Rectal smooth muscle tissue (tissue), 1 donor: Measurements from ENCODE around the gene NEGR1.

Experiments used
- H3K27ac ChIP-seq: one replicate; pipeline ENCODE4 v1.7.0; 2013; ENCODE audit warnings: low read depth, low read length, inconsistent platforms
- H3K27me3 ChIP-seq: one replicate; pipeline ENCODE4 v1.7.0; 2013; ENCODE audit warnings: low read length; ENCODE audit not compliant: control insufficient read depth, insufficient read depth
- H3K36me3 ChIP-seq: one replicate; pipeline ENCODE4 v1.7.0; 2013; ENCODE audit warnings: low read length; ENCODE audit not compliant: control insufficient read depth, insufficient read depth
- H3K4me1 ChIP-seq: one replicate; pipeline ENCODE4 v1.7.0; 2013; ENCODE audit warnings: low read length; ENCODE audit not compliant: control insufficient read depth, insufficient read depth
- H3K4me3 ChIP-seq: one replicate; pipeline ENCODE4 v1.7.0; 2013; ENCODE audit warnings: low read length
- H3K9ac ChIP-seq: one replicate; pipeline ENCODE4 v1.7.0; 2013; ENCODE audit warnings: low read length

The NEGR1 gene

GRCh38 chr1:71400050-71400449 is 882.3 kb downstream of the NEGR1 start:
- H3K27me3 ChIP-seq = no peaks in the 10 kb centered on the region
- H3K36me3 ChIP-seq = no peaks in the 10 kb centered on the region
- no peaks in the 10 kb centered on the region for H3K4me1 ChIP-seq

DNA sequence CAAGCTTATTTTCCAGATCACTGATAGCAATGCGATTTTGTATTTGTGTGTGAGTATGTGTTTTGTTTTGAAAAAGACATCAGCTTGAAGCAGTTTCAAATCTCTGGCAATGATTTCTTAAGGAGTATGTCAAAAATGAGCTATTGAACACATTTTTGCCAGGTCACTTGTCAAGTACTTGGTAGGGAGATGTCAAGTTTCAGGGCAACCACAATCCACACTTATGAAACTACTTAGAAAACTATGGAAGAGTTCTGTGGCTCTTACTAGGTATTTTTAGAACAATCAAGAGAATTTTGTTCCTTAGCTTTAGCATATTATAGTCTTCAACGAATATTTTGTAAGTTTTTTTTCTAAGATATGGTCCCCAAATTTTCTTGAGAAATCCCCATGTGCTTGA is 882.7 kb downstream of the NEGR1 start:
- no peaks in the 10 kb centered on the region for H3K36me3 ChIP-seq
- no peak overlapping the region for H3K4me3 ChIP-seq
- no peak overlapping the region for H3K27ac ChIP-seq

More at GRCh38 chr1:71400050-71400449, 882.3 kb downstream of the NEGR1 start:
- no peak overlapping the region for H3K27ac ChIP-seq
- no peak overlapping the region for H3K9ac ChIP-seq
- no peak overlapping the region for H3K4me3 ChIP-seq

GRCh38 chr1:71393301-71393700 is 889.0 kb downstream of the NEGR1 start:
- no peaks in the 10 kb centered on the region for H3K27me3 ChIP-seq
- H3K9ac ChIP-seq = no peak overlapping the region
- H3K4me1 ChIP-seq = no peaks in the 10 kb centered on the region
- H3K36me3 ChIP-seq = no peaks in the 10 kb centered on the region
- no peak overlapping the region for H3K4me3 ChIP-seq
- no peak overlapping the region for H3K27ac ChIP-seq

More for the DNA sequence above, 882.7 kb downstream of the NEGR1 start:
- H3K9ac ChIP-seq = no peak overlapping the region
- no peaks in the 10 kb centered on the region for H3K4me1 ChIP-seq
- H3K27me3 ChIP-seq = no peaks in the 10 kb centered on the region

DNA sequence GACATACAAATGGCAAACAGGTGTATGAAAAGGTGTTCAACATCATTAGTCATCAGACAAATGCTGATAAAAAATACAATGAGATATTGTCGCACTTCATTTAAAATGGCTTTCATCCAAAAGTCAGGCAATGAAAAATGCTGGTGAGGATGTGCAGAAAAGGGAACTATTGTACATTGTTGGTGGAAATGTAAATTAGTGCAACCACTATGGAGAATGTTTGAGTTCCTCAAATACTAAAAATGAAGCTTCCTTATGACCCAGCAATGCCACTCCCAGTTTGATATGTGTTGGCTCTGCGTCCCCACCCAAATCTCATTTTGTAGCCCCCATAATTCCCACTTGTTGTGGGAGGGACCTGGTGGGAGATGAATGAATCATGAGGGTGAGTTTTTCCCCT is 891.8 kb downstream of the NEGR1 start:
- no peak overlapping the region for H3K9ac ChIP-seq
- no peak overlapping the region for H3K4me3 ChIP-seq
- no peak overlapping the region for H3K27ac ChIP-seq
- no peaks in the 10 kb centered on the region for H3K36me3 ChIP-seq
- H3K4me1 ChIP-seq = no peaks in the 10 kb centered on the region
- no peaks in the 10 kb centered on the region for H3K27me3 ChIP-seq

DNA sequence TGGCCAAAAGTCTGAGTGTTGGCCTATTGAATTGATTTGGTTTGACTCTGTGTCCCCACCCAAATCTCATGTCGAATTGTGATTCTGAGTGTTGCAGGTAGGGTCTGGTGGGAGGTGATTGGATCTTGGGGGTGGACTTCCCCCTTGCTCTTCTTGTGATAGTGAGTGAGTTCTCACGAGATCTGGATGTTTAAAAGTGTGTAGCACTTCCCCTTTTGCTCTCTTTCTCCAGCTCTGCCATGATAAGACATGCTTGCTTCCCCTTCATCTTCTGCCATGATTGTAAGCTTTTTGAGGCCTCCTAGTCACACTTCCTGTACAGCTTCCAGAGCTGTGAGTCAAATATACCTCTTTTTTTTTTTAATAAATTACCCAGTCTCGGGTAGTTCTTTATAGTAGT is 904.5 kb downstream of the NEGR1 start:
- Histone ChIP-seq H3K27ac (no peak overlapping the region), H3K4me3 (no peak overlapping the region), H3K9ac (no peak overlapping the region), H3K27me3 (no peaks in the 10 kb centered on the region), H3K4me1 (no peaks in the 10 kb centered on the region), H3K36me3 (no peaks in the 10 kb centered on the region)

- Histone ChIP-seq H3K36me3 (no peaks in the 10 kb centered on the region), H3K9ac (no peak overlapping the region), H3K4me3 (no peak overlapping the region), H3K4me1 (no peaks in the 10 kb centered on the region), H3K27ac (no peak overlapping the region), H3K27me3 (no peaks in the 10 kb centered on the region)
Measured at GRCh38 chr1:71372496-71372895, 909.8 kb downstream of the NEGR1 start.

- H3K36me3 ChIP-seq = no peaks in the 10 kb centered on the region
- no peak overlapping the region for H3K9ac ChIP-seq
- H3K4me3 ChIP-seq = no peak overlapping the region
- no peaks in the 10 kb centered on the region for H3K4me1 ChIP-seq
- no peak overlapping the region for H3K27ac ChIP-seq
- no peaks in the 10 kb centered on the region for H3K27me3 ChIP-seq
Measured at GRCh38 chr1:71371581-71371980, 910.8 kb downstream of the NEGR1 start.

- H3K27ac ChIP-seq = no peak overlapping the region
- no peaks in the 10 kb centered on the region for H3K27me3 ChIP-seq
- H3K36me3 ChIP-seq = no peaks in the 10 kb centered on the region
- H3K4me1 ChIP-seq = no peaks in the 10 kb centered on the region
- no peak overlapping the region for H3K9ac ChIP-seq
- H3K4me3 ChIP-seq = no peak overlapping the region
Measured at GRCh38 chr1:71364236-71364635, 918.1 kb downstream of the NEGR1 start.

DNA sequence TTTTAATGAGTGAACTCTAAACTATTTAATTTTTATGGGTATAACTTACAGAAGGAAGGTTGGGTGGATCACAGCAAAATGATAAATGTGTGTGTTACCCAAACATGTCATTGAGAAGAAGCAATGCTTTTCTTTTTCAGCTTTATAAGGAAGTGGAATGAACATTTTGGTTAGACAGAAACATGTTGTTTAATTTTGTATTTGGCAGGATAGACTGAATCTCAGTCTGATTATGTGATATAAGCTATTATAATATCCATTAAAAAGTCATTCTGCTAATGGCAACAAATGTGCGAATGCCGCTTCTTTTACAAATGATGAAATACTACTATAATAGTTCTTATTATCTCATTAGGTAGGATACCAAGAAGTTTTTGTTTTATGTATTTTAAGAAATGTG is 919.6 kb downstream of the NEGR1 start:
- H3K4me3 ChIP-seq = no peak overlapping the region
- no peaks in the 10 kb centered on the region for H3K36me3 ChIP-seq
- no peak overlapping the region for H3K27ac ChIP-seq
- no peak overlapping the region for H3K9ac ChIP-seq
- no peaks in the 10 kb centered on the region for H3K4me1 ChIP-seq
- no peaks in the 10 kb centered on the region for H3K27me3 ChIP-seq

DNA sequence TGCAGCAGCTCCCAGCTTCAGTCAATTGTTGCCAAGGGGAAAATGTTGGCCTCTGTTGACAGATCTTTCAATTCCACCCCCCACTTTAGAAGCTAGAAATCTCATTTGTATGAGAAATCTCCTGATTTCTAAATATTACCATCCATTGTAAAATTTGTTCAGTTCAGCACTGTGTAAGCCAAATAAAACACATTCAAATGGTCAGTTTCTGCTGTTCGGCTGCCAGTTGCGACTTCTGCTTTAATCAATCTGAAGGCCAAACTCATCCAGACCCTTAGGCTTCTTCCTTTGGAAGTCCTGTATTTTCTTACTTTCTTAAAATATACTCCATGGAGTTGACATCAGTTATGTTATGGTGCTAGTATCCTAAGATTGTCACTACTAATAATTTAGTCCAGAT is 920.3 kb downstream of the NEGR1 start:
- H3K27ac ChIP-seq = no peak overlapping the region
- H3K27me3 ChIP-seq = no peaks in the 10 kb centered on the region
- H3K36me3 ChIP-seq = no peaks in the 10 kb centered on the region
- no peak overlapping the region for H3K4me3 ChIP-seq
- no peaks in the 10 kb centered on the region for H3K4me1 ChIP-seq
- no peak overlapping the region for H3K9ac ChIP-seq

DNA sequence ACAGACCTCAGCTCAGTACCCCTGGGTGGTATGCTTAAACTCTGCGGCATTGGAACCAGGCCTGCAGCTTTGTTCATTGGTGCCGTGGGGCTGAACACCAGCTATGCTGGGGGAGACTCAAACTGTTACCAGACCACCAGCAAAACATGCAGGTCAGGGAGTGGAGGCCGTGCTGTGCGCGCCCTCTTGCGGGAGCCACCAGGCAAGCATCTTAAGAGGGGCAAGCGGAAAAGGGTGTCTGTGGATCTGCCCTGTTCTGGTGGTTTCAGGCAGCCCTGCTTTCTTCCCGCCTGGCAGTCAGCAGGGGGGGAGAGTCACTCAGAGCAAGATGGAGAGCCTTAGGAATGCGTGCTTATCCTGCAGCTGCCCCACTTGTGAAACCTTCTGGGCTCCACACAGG is 924.6 kb downstream of the NEGR1 start:
- no peaks in the 10 kb centered on the region for H3K36me3 ChIP-seq
- no peak overlapping the region for H3K27ac ChIP-seq
- H3K27me3 ChIP-seq = no peaks in the 10 kb centered on the region
- H3K4me1 ChIP-seq = no peaks in the 10 kb centered on the region
- H3K9ac ChIP-seq = no peak overlapping the region
- no peak overlapping the region for H3K4me3 ChIP-seq

DNA sequence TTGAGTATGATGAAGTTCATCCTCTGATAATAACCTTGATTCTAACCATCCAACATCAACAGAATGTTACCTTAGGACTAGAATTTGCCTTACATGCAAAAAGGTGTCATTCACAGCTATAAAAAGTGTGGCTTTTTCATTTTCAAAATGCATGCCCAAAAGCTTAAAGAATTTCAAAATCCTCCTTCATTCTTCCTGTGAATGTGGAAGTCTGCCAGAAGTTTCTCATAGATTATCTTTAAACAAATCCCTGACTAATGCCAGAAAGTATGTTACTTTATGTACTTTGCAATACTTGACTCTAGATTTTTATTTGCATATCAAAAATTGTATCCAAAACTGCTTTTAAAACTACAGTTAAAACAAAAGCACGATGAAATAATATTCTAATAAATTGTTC is 930.9 kb downstream of the NEGR1 start:
- Histone ChIP-seq H3K27me3 (no peaks in the 10 kb centered on the region), H3K27ac (no peak overlapping the region), H3K4me3 (no peak overlapping the region), H3K36me3 (no peaks in the 10 kb centered on the region), H3K9ac (no peak overlapping the region), H3K4me1 (no peaks in the 10 kb centered on the region)

- Histone ChIP-seq H3K36me3 (no peaks in the 10 kb centered on the region), H3K4me3 (no peak overlapping the region), H3K27me3 (no peaks in the 10 kb centered on the region), H3K27ac (no peak overlapping the region), H3K9ac (no peak overlapping the region), H3K4me1 (no peaks in the 10 kb centered on the region)
Measured at GRCh38 chr1:71350805-71351204, 931.5 kb downstream of the NEGR1 start.
